GM12878 (cell line): ENCODE data around the gene USP35. TPM values are rescaled to one million over a fixed set of nuclear protein-coding genes. Genes with fewer than 3 reads are reported as not detected.

Experiments used
- ATAC-seq: fragments of 200-7000 bp; cut with Tn5 transposase; 3 replicates; pipeline ENCODE4 v1.9.1; 2020; ENCODE audit warnings: mild to moderate bottlenecking, moderate library complexity
- BruUV-seq: library from RNA; stranded (reverse); fragments of 400-500 nt; replicated peaks from 2 replicates; lab custom pipeline; 2021; lab: Mats Ljungman, UMichigan
- CTCF ChIA-PET: fragments of 300-600 bp; sonication (Branson Sonifier 250); formaldehyde crosslinking; extraction: SDS; loops from one replicate; lab custom pipeline; 2021; ENCODE audit warnings: inconsistent platforms; lab: Yijun Ruan, JAX
- POLR2A ChIA-PET: fragments of 350-600 bp; formaldehyde crosslinking; extraction: SDS; loops from one replicate; lab custom pipeline; 2021; ENCODE audit warnings: inconsistent platforms; lab: Charles Lee
- RAD21 ChIA-PET: fragments of 300-600 bp; sonication (Branson Sonifier 250); formaldehyde crosslinking; loops from one replicate; lab custom pipeline; 2023; ENCODE audit warnings: antibody characterized with exemption; ENCODE audit not compliant: unreplicated experiment; lab: Charles Lee
- SMC1A ChIA-PET: fragments of 300-600 bp; sonication (Branson Sonifier 250); formaldehyde crosslinking; loops from one replicate; lab custom pipeline; 2023; ENCODE audit not compliant: unreplicated experiment, uncharacterized antibody; lab: Charles Lee
- DNase-seq: peaks from one replicate; pipeline ENCODE4 v3.0.0-alpha.2; 2011; ENCODE audit warnings: low read depth, low spot score
- FAIRE-seq: peaks from 3 replicates; lab custom pipeline; 2011; peaks lifted over from hg19 to GRCh38; lab: Jason Lieb, UNC
- H2AFZ ChIP-seq: 2 replicates; pipeline ENCODE4 v1.6.0; 2011; ENCODE audit warnings: low read depth, low read length, control low read depth; ENCODE audit not compliant: control insufficient read depth
- H3K27ac ChIP-seq: 2 replicates; pipeline ENCODE4 v1.5.1; 2011; ENCODE audit warnings: control low read depth; ENCODE audit not compliant: control insufficient read depth, insufficient read depth
- H3K27me3 ChIP-seq, 2 experiments: replicated peaks in 1 of 2; 2 replicates each; pipeline versions ENCODE4 v1.6.0 to v1.6.1; 2011; ENCODE audit warnings: low read length in 1 of 2; ENCODE audit not compliant: control insufficient read depth in 2 of 2, insufficient read depth in 2 of 2
- H3K36me3 ChIP-seq, 2 experiments: 2 replicates each; pipeline ENCODE4 v1.5.1; 2011; ENCODE audit warnings: low read length in 1 of 2; ENCODE audit not compliant: control insufficient read depth in 2 of 2, insufficient read depth in 2 of 2
- H3K4me1 ChIP-seq: 2 replicates; pipeline ENCODE4 v1.6.1; 2011; ENCODE audit warnings: mild to moderate bottlenecking, low read length, moderate library complexity, mixed read lengths; ENCODE audit not compliant: control insufficient read depth, insufficient read depth
- H3K4me2 ChIP-seq: 2 replicates; pipeline ENCODE4 v1.6.0; 2011; ENCODE audit warnings: control low read depth; ENCODE audit not compliant: control insufficient read depth, insufficient read depth
- H3K4me3 ChIP-seq: fragments of 200-600 bp; sonication (generic); 2 replicates; pipeline ENCODE4 v1.5.1; 2016
- H3K79me2 ChIP-seq: 2 replicates; pipeline ENCODE4 v1.6.0; 2011; ENCODE audit warnings: low read length; ENCODE audit not compliant: control insufficient read depth, insufficient read depth
- H3K9ac ChIP-seq: 2 replicates; pipeline ENCODE4 v1.8.0; 2011; ENCODE audit warnings: low read length, control low read depth, mixed read lengths; ENCODE audit not compliant: control insufficient read depth, insufficient read depth
- H3K9me3 ChIP-seq: replicated peaks from 3 replicates; pipeline ENCODE4 v1.5.1; 2011; ENCODE audit warnings: mild to moderate bottlenecking, low read length; ENCODE audit not compliant: control insufficient read depth, insufficient read depth
- H4K20me1 ChIP-seq: 2 replicates; pipeline ENCODE4 v1.6.0; 2011; ENCODE audit not compliant: control insufficient read depth, insufficient read depth
- BRCA1 ChIP-seq: IDR thresholded peaks from 2 replicates; pipeline ENCODE4 v1.6.1; 2011; ENCODE audit warnings: low read depth, low read length, improper control_type of control experiment
- CREM ChIP-seq: IDR thresholded peaks from 2 replicates; pipeline ENCODE4 v1.6.1; 2014; ENCODE audit warnings: antibody characterized with exemption, low read depth
- E2F8 ChIP-seq: fragments of 450-650 bp; IDR thresholded peaks from 2 replicates; pipeline ENCODE4 v1.6.1; 2018; ENCODE audit warnings: mild to moderate bottlenecking, low read depth, moderate library complexity; ENCODE audit not compliant: partially characterized antibody
- EED ChIP-seq: sonication (generic); IDR thresholded peaks from 2 replicates; pipeline ENCODE4 v1.6.1; 2016; ENCODE audit warnings: antibody characterized with exemption, low read depth
- IKZF2 ChIP-seq, 2 experiments: fragments of 450-650 bp; IDR thresholded peaks; 2 replicates each; pipeline ENCODE4 v1.6.1; 2017; ENCODE audit warnings: mild to moderate bottlenecking in 2 of 2, moderate library complexity in 2 of 2
- MXI1 ChIP-seq: fragments of 150-350 bp; IDR thresholded peaks from 2 replicates; pipeline ENCODE4 v1.6.1; 2011; ENCODE audit warnings: low read depth, mild to moderate bottlenecking, inconsistent platforms, low read length, improper control_type of control experiment
- NFIC ChIP-seq: IDR thresholded peaks from 2 replicates; pipeline ENCODE4 v1.6.1; 2012; ENCODE audit warnings: low read depth, mild to moderate bottlenecking, inconsistent platforms, low read length, moderate library complexity
- SREBF1 ChIP-seq: IDR thresholded peaks from 2 replicates; pipeline ENCODE4 v1.6.1; 2012; ENCODE audit warnings: mild to moderate bottlenecking, low read length
- SRF ChIP-seq, 2 experiments: IDR thresholded peaks; 2 replicates each; pipeline ENCODE4 v1.6.1; 2011; ENCODE audit warnings: low read depth in 2 of 2, low read length in 2 of 2, mild to moderate bottlenecking in 1 of 2, moderate library complexity in 1 of 2
- ZBTB4 ChIP-seq: fragments of 450-650 bp; formaldehyde crosslinking; IDR thresholded peaks from 2 replicates; pipeline ENCODE4 v1.4.0; 2022; ENCODE audit warnings: mild to moderate bottlenecking, moderate library complexity
- ZNF687 ChIP-seq: fragments of 450-650 bp; IDR thresholded peaks from 2 replicates; pipeline ENCODE4 v1.6.1; 2017; ENCODE audit warnings: mild to moderate bottlenecking, moderate library complexity
- WGBS: methylation state at CpG from one replicate; pipeline ENCODE4 v1.1.6; 2016; ENCODE audit warnings: low lambda C conversion rate; ENCODE audit not compliant: insufficient replicate concordance, insufficient coverage; ENCODE audit errors: missing lambda C conversion rate; 5-methylcytosine and 5-hydroxymethylcytosine counted together
- in situ Hi-C: fragments of 300-500 bp; cut with MboI; formaldehyde crosslinking; loops from 9 replicates; pipeline ENCODE4 v1.14.3; 2018; ENCODE audit warnings: mixed read lengths
- intact Hi-C: fragments of 100-400 bp; cut with micrococcal nuclease; formaldehyde crosslinking; loops from one replicate; pipeline ENCODE4 v1.14.2; 2022; ENCODE audit not compliant: unreplicated experiment
- polyA plus RNA-seq, 11 experiments: library from polyadenylated mRNA; depleted of rRNA in 4 of 11; unstranded in 6 of 11; stranded (reverse) in 5 of 11; fragments of >200 nt; fragmentation: Nextera tagmentation in 4 of 11; fragmentation: Illumina TruSeq in 1 of 11; extraction: Ambion mirVana in 4 of 11; extraction: Trizol in 1 of 11; gene quantifications; 1 replicate in 1 of 11; 2 replicates in 10 of 11; pipeline versions ENCODE4 v1.2.1 to v1.2.3, GENCODE V29; 2011 to 2016; ENCODE audit warnings: inconsistent platforms in 2 of 11, missing spikeins in 2 of 11, low read depth in 1 of 11
- total RNA-seq, 4 experiments: library from RNA; depleted of rRNA in 3 of 4; stranded (reverse); fragments of >200 nt in 3 of 4; fragmentation: Illumina TruSeq in 1 of 4; extraction: Trizol in 1 of 4; gene quantifications; 2 replicates each; pipeline versions ENCODE4 v1.2.1 to v1.2.3, GENCODE V29; 2013 to 2021
- TF ChIP-seq, protein P1 (sequence below): fragments of 450-650 bp; IDR thresholded peaks from 2 replicates; pipeline ENCODE4 v1.6.1; 2014; ENCODE audit warnings: mild to moderate bottlenecking

Gene USP35
- total and polyA plus RNA-seq, 10 of the 15 experiments (the other 5 are each of a cell fraction or from before 2014, with no cell fraction given), result 0.13 to 6.4 (median 3.1) TPM; not detected in 1

DNA sequence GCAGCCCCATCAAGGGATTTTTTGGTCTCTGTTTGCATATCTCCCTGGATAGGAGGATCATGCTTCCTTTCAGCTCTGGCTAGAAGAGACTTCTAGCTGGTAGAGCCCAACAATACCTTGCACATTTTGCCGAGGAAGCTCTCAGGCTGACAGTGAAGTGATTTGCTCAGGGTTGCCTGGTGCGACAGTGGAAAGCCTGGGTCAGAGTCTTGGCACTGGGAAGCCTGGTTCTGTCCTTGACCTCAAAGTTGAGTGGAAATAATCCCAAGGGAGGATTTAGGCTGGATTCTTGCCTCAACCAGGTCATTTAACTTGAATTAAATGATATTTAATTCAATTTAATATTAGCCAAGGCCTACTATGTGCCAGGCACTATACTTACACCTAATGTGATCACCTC lies 24.9 kb upstream of the USP35 start (continued):
- TF ChIP-seq, protein P1, sequence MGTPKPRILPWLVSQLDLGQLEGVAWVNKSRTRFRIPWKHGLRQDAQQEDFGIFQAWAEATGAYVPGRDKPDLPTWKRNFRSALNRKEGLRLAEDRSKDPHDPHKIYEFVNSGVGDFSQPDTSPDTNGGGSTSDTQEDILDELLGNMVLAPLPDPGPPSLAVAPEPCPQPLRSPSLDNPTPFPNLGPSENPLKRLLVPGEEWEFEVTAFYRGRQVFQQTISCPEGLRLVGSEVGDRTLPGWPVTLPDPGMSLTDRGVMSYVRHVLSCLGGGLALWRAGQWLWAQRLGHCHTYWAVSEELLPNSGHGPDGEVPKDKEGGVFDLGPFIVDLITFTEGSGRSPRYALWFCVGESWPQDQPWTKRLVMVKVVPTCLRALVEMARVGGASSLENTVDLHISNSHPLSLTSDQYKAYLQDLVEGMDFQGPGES, result no peak
- TF ChIP-seq IKZF2 (IDR thresholded peaks at IDR 0.05) (no peak), BRCA1 (no peak), ZBTB4 (CRISPR knock-in tag) (no peak), NFIC (no peak)
- TF ChIP-seq, all 136 proteins: peak for 0

GRCh38 chr11:78164471-78164870 lies 24.2 kb upstream of the USP35 start:
- Histone ChIP-seq H3K4me1 (no peaks in the 10 kb centered on the region), H3K36me3 (no peaks in the 10 kb centered on the region), H3K4me3 (no peak overlapping the region), H3K4me2 (no peak overlapping the region), H3K27me3 (no peaks in the 10 kb centered on the region), H2AFZ (no peak overlapping the region), H3K9ac (no peak overlapping the region), H3K27ac (no peak overlapping the region), H3K79me2 (no peaks in the 10 kb centered on the region), H4K20me1 (no peaks in the 10 kb centered on the region), H3K9me3 (no peaks in the 10 kb centered on the region)
- RAD21 ChIA-PET, result no interaction called here
- in situ Hi-C loops (no loop called here), intact Hi-C loops (no loop called here)
- no peak for ATAC-seq
- no TSS peak for BruUV-seq
- FAIRE-seq, result no peak
- WGBS, result 86% methylated on average over 2 of the region's 2 CpGs
- SMC1A ChIA-PET, result no interaction called here
- POLR2A ChIA-PET, result no interaction called here
- DNase-seq, result no peak
- CTCF ChIA-PET, result no interaction called here
- TF ChIP-seq MXI1 (no peak), SRF (IDR thresholded peaks at IDR 0.05; ENCODE audit: low read depth in 2 of 2, low read length in 2 of 2) (no peak), EED (no peak), CREM (no peak), ZNF687 (no peak), SREBF1 (no peak), E2F8 (no peak)
